Measurements from ENCODE around the gene GPR17. TPM values are rescaled to one million over a fixed set of nuclear protein-coding genes. Genes with fewer than 3 reads are reported as not detected.

The GPR17 gene
- total and polyA plus RNA-seq, 10 donors: 0.09 to 1.9 (median 0.24) TPM; not detected in 4

DNA sequence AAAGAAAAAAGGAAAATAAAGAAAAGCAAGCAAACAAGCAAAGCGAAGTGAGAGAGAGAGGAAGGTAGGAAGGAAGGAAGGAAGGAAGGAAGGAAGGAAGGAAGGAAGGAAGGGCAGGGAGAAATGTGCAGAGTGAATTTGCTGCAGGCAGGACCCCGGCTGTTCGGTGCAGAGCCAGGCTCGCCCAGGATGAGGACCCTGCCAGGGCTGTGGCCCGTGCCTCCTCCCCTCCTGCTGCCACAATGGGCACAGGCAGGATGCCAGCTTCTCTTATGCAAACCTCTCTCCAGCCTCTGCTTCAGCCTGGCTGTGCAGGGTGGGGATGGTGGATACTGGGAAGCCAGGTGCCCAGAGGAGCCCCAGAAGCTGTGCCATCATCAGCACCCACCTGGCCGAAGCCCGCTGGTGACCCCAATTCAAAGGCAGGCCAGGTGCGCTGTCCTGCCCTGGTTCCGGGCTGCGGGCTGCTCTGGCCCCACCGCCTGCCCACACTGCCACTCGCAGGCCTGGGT, 3.2 kb downstream of the GPR17 start:
- peak; percentile 80 for DNase-seq
- 22 to 60% (median 55%) methylated on average over 6 to 12 of the region's 12 CpGs for WGBS, 5 donors
- peak overlapping the region in 1 of 8 donors; percentile 21 for H3K4me3 ChIP-seq
- TF ChIP-seq POLR2AphosphoS5 (IDR thresholded peaks at IDR 0.05): peak in 2 of 3 donors; percentile 35 to 59
- TF ChIP-seq, protein P1, sequence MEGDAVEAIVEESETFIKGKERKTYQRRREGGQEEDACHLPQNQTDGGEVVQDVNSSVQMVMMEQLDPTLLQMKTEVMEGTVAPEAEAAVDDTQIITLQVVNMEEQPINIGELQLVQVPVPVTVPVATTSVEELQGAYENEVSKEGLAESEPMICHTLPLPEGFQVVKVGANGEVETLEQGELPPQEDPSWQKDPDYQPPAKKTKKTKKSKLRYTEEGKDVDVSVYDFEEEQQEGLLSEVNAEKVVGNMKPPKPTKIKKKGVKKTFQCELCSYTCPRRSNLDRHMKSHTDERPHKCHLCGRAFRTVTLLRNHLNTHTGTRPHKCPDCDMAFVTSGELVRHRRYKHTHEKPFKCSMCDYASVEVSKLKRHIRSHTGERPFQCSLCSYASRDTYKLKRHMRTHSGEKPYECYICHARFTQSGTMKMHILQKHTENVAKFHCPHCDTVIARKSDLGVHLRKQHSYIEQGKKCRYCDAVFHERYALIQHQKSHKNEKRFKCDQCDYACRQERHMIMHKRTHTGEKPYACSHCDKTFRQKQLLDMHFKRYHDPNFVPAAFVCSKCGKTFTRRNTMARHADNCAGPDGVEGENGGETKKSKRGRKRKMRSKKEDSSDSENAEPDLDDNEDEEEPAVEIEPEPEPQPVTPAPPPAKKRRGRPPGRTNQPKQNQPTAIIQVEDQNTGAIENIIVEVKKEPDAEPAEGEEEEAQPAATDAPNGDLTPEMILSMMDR (IDR thresholded peaks at IDR 0.05 in 8 of 11, conservative IDR thresholded peaks at IDR 0.05 in 3 of 11): no peak
- no peaks in the 10 kb centered on the region for H3K9me3 ChIP-seq
- H3K27ac ChIP-seq: peak overlapping the region in 6 of 8 donors; percentile 36 to 87 (median 67)
- H3K36me3 ChIP-seq: peaks cover 0 to 39% (median 0%) of the 10 kb centered on the region in 6 donors
- H3K27me3 ChIP-seq (replicated peaks in 1 of 7): no peaks in the 10 kb centered on the region
- peaks cover 26 to 87% (median 66%) of the 10 kb centered on the region in 6 donors for H3K4me1 ChIP-seq
- intact Hi-C loops (cut with DNase I; ENCODE audit: low total_unique reads): loop anchor here (10.0 kb wide), 1 partner anchor 54 kb away; no protein-coding TSS in a partner anchor

DNA sequence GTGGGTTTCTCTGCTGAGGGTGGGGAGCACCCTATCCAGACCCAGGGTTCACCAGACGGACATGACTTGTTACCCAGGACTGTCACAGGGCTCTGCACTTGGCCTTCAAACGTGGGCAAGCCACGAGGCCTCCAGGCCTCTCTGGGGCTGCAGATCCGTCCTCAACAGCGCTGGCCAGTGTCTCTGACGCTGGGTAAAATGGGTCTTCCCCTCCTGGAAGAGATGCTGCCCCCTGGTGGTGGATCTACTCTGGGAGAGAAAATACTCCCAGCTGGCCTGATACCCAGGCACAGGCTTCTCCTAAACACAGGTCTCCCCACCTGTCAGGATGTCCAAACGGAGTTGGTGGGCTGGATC, 3.7 kb downstream of the GPR17 start:
- TF ChIP-seq, protein P1 (IDR thresholded peaks at IDR 0.05 in 8 of 11, conservative IDR thresholded peaks at IDR 0.05 in 3 of 11): peak; percentile 64 to 92 (median 88)
- no peak for TF ChIP-seq POLR2A (IDR thresholded peaks at IDR 0.05)
- peak in 1 of 3 donors; percentile 37 for TF ChIP-seq POLR2AphosphoS5 (IDR thresholded peaks at IDR 0.05)
- Histone ChIP-seq H3K27ac (peak overlapping the region in 6 of 8 donors; percentile 36 to 87 (median 67)), H3K9me3 (no peaks in the 10 kb centered on the region), H3K27me3 (replicated peaks in 1 of 7) (no peaks in the 10 kb centered on the region), H3K36me3 (peaks cover 0 to 44% (median 0%) of the 10 kb centered on the region in 6 donors), H3K4me1 (peaks cover 26 to 88% (median 68%) of the 10 kb centered on the region in 6 donors), H3K4me3 (peak overlapping the region in 1 of 8 donors; percentile 21)
- intact Hi-C loops (cut with DNase I; ENCODE audit: low total_unique reads): loop anchor here (10.0 kb wide), 1 partner anchor 55 kb away; no protein-coding TSS in a partner anchor
- peak; percentile 92 for DNase-seq
- WGBS, 5 donors: 0 to 11% (median 6%) methylated on average over 3 to 7 of the region's 7 CpGs

DNA sequence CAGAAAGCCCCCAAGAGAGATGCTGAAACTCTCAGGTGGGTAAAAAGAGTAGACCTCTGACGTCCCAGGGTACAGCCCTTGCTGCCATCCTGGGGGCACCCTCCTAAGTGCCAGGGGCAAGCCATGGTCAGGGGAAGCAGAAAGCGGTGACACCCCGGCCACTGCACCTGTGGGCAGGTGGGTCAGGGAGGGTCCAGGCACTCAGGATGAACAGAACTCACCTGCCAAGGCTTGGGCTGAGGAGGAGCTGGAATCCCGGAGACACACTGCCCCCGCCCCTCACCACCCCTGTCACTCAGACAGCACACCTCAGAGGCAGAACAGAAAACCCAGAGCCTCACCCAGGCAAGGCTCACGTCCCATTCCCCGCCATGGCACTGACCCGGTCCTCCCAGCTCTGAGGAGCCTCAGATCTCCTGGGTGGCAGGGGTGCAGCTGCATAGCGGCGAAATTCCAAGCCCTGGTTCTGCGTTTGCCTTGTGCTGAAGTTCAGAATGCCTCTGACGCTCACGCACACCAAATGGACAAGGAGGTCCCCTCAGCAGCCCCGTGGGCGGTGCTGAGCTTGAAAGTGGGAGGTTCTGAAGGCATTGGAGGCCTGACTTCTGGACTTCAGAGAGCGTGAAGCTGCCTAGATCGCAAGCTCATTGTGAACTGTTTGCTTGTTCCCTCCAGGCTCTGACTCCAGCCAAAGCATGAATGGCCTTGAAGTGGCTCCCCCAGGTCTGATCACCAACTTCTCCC, 4.3 kb downstream of the GPR17 start:
- Histone ChIP-seq H3K4me1 (peaks cover 26 to 93% (median 70%) of the 10 kb centered on the region in 6 donors), H3K4me3 (no peak overlapping the region), H3K27me3 (replicated peaks in 1 of 7) (no peaks in the 10 kb centered on the region), H3K27ac (peak overlapping the region in 6 of 8 donors; percentile 36 to 87 (median 67)), H3K36me3 (peaks cover 0 to 46% (median 0%) of the 10 kb centered on the region in 6 donors), H3K9me3 (no peaks in the 10 kb centered on the region)
- intact Hi-C loops (cut with DNase I; ENCODE audit: low total_unique reads): no loop called here
- TF ChIP-seq, protein P1 (IDR thresholded peaks at IDR 0.05 in 8 of 11, conservative IDR thresholded peaks at IDR 0.05 in 3 of 11): peak in 5 of 11 experiments; percentile 1 to 65 (median 63)
- TF ChIP-seq POLR2A (IDR thresholded peaks at IDR 0.05): no peak
- WGBS, 5 donors: 77 to 81% (median 78%) methylated on average over 17 of the region's 17 CpGs
- DNase-seq: peak; percentile 81

DNA sequence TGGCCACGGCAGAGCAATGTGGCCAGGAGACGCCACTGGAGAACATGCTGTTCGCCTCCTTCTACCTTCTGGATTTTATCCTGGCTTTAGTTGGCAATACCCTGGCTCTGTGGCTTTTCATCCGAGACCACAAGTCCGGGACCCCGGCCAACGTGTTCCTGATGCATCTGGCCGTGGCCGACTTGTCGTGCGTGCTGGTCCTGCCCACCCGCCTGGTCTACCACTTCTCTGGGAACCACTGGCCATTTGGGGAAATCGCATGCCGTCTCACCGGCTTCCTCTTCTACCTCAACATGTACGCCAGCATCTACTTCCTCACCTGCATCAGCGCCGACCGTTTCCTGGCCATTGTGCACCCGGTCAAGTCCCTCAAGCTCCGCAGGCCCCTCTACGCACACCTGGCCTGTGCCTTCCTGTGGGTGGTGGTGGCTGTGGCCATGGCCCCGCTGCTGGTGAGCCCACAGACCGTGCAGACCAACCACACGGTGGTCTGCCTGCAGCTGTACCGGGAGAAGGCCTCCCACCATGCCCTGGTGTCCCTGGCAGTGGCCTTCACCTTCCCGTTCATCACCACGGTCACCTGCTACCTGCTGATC, 4.9 kb downstream of the GPR17 start:
- 76 to 83% (median 77%) methylated on average over 25 to 28 of the region's 28 CpGs for WGBS, 5 donors
- peaks cover 26 to 96% (median 73%) of the 10 kb centered on the region in 6 donors for H3K4me1 ChIP-seq
- DNase-seq: no peak

More for the DNA sequence above, 4.9 kb downstream of the GPR17 start:
- H3K27me3 ChIP-seq (replicated peaks in 1 of 7): no peaks in the 10 kb centered on the region
- intact Hi-C loops (cut with DNase I; ENCODE audit: low total_unique reads): no loop called here
- H3K27ac ChIP-seq: peak overlapping the region in 5 of 8 donors; percentile 5 to 87 (median 70)
- TF ChIP-seq POLR2AphosphoS5 (IDR thresholded peaks at IDR 0.05): peak in 2 of 3 donors; percentile 14 to 50
- TF ChIP-seq POLR2A (IDR thresholded peaks at IDR 0.05): no peak
- H3K36me3 ChIP-seq: peaks cover 0 to 50% (median 0%) of the 10 kb centered on the region in 6 donors
- no peak overlapping the region for H3K4me3 ChIP-seq
- H3K9me3 ChIP-seq: no peaks in the 10 kb centered on the region

All from spleen (tissue), 11 donors.